GM12878 (cell line): ENCODE data around the gene E2F2. TPM values are rescaled to one million over a fixed set of nuclear protein-coding genes. Genes with fewer than 3 reads are reported as not detected.
A peak's percentile ranks its signal among the peaks of the same experiment; 100 is the strongest.

Source experiments
- ATF3 ChIP-seq: IDR thresholded peaks from 2 replicates; pipeline ENCODE4 v1.6.1; 2011; ENCODE audit warnings: low read depth, mild to moderate bottlenecking, low read length, moderate library complexity, borderline replicate concordance; ENCODE audit errors: extremely low read depth
- BRCA1 ChIP-seq: IDR thresholded peaks from 2 replicates; pipeline ENCODE4 v1.6.1; 2011; ENCODE audit warnings: low read depth, low read length, improper control_type of control experiment
- CBX5 ChIP-seq: sonication (generic); IDR thresholded peaks from 2 replicates; pipeline ENCODE4 v1.6.1; 2016; ENCODE audit warnings: low read depth, moderate library complexity, mild to moderate bottlenecking, inconsistent platforms
- CEBPZ ChIP-seq: fragments of 150-350 bp; IDR thresholded peaks from 2 replicates; pipeline ENCODE4 v1.6.1; 2016; ENCODE audit warnings: low read depth, low read length
- EGR1 ChIP-seq, 2 experiments: IDR thresholded peaks; 1 replicate in 1 of 2; 2 replicates in 1 of 2; pipeline ENCODE4 v1.6.1; 2011 to 2012; ENCODE audit warnings: low read depth in 2 of 2, low read length in 2 of 2, borderline replicate concordance in 1 of 2, mild to moderate bottlenecking in 1 of 2, moderate library complexity in 1 of 2
- ETV6 ChIP-seq, 2 experiments: fragments of 450-650 bp in 1 of 2; IDR thresholded peaks in 1 of 2; conservative IDR thresholded peaks in 1 of 2; 2 replicates each; pipeline ENCODE4 v1.6.1; 2014; ENCODE audit warnings: antibody characterized with exemption in 1 of 2, borderline replicate concordance in 1 of 2, low read depth in 1 of 2, mild to moderate bottlenecking in 1 of 2, moderate library complexity in 1 of 2
- FOS ChIP-seq: IDR thresholded peaks from 3 replicates; pipeline ENCODE4 v1.6.1; 2011; ENCODE audit warnings: borderline replicate concordance; ENCODE audit not compliant: insufficient read length; ENCODE audit errors: extremely low read depth
- HDAC2 ChIP-seq: fragments of 200-600 bp; sonication (generic); IDR thresholded peaks from 2 replicates; pipeline ENCODE4 v1.6.1; 2017
- HDGF ChIP-seq: fragments of 450-650 bp; IDR thresholded peaks from 2 replicates; pipeline ENCODE4 v1.6.1; 2016; ENCODE audit warnings: antibody characterized with exemption
- JUNB ChIP-seq: IDR thresholded peaks from 2 replicates; pipeline ENCODE4 v1.6.1; 2016; ENCODE audit warnings: antibody characterized with exemption, mild to moderate bottlenecking
- KDM1A ChIP-seq: fragments of 200-600 bp; sonication (generic); IDR thresholded peaks from 2 replicates; pipeline ENCODE4 v1.6.1; 2016; ENCODE audit warnings: borderline replicate concordance
- MEF2B ChIP-seq: fragments of 450-650 bp; IDR thresholded peaks from 2 replicates; pipeline ENCODE4 v1.6.1; 2018; ENCODE audit warnings: mild to moderate bottlenecking, moderate library complexity; ENCODE audit not compliant: partially characterized antibody, poor library complexity, severe bottlenecking
- MYB ChIP-seq: fragments of 150-350 bp; IDR thresholded peaks from 2 replicates; pipeline ENCODE4 v1.6.1; 2014; ENCODE audit warnings: mild to moderate bottlenecking, low read depth, low read length, borderline replicate concordance
- NFYA ChIP-seq: IDR thresholded peaks from 2 replicates; pipeline ENCODE4 v1.6.1; 2011; ENCODE audit warnings: low read depth, mild to moderate bottlenecking, low read length, improper control_type of control experiment, borderline replicate concordance
- PAX8 ChIP-seq: fragments of 450-650 bp; IDR thresholded peaks from 2 replicates; pipeline ENCODE4 v1.6.1; 2017; ENCODE audit warnings: mild to moderate bottlenecking, moderate library complexity
- POLR2A ChIP-seq: IDR thresholded peaks from 2 replicates; pipeline ENCODE4 v1.6.1; 2011; ENCODE audit warnings: low read depth, mild to moderate bottlenecking, low read length
- RAD21 ChIP-seq: IDR thresholded peaks from 2 replicates; pipeline ENCODE4 v1.6.1; 2011; ENCODE audit warnings: mild to moderate bottlenecking, low read depth, low read length, moderate library complexity; ENCODE audit not compliant: insufficient read depth
- RAD51 ChIP-seq: fragments of 450-650 bp; IDR thresholded peaks from 2 replicates; pipeline ENCODE4 v1.6.1; 2016; ENCODE audit warnings: moderate library complexity, mild to moderate bottlenecking, inconsistent platforms
- RB1 ChIP-seq: fragments of 450-650 bp; formaldehyde crosslinking; IDR thresholded peaks from 2 replicates; pipeline ENCODE4 v1.6.1; 2017; ENCODE audit warnings: mild to moderate bottlenecking, borderline replicate concordance
- SIN3A ChIP-seq: IDR thresholded peaks from 2 replicates; pipeline ENCODE4 v1.6.1; 2012; ENCODE audit warnings: low read depth, low read length, improper control_type of control experiment
- SPI1 ChIP-seq: IDR thresholded peaks from 2 replicates; pipeline ENCODE4 v1.6.1; 2011; ENCODE audit warnings: low read depth, mild to moderate bottlenecking, low read length, moderate library complexity, borderline replicate concordance; ENCODE audit not compliant: insufficient read depth
- SREBF1 ChIP-seq: IDR thresholded peaks from 2 replicates; pipeline ENCODE4 v1.6.1; 2012; ENCODE audit warnings: mild to moderate bottlenecking, low read length
- STAT1 ChIP-seq: fragments of 450-650 bp; conservative IDR thresholded peaks from 2 replicates; pipeline ENCODE4 v1.6.1; 2014; ENCODE audit warnings: antibody characterized with exemption, mild to moderate bottlenecking
- USF2 ChIP-seq: IDR thresholded peaks from 2 replicates; pipeline ENCODE4 v1.6.1; 2011; ENCODE audit warnings: low read depth, low read length, improper control_type of control experiment, borderline replicate concordance
- ZNF217 ChIP-seq: fragments of 450-650 bp; IDR thresholded peaks from 2 replicates; pipeline ENCODE4 v1.6.1; 2017; ENCODE audit warnings: antibody characterized with exemption, mild to moderate bottlenecking
- ZNF24 ChIP-seq: fragments of 450-650 bp; IDR thresholded peaks from 2 replicates; pipeline ENCODE4 v1.6.1; 2017; ENCODE audit warnings: antibody characterized with exemption, mild to moderate bottlenecking
- ZNF274 ChIP-seq: IDR thresholded peaks from one replicate; pipeline ENCODE4 v1.8.0; 2011; ENCODE audit not compliant: insufficient read length, insufficient read depth
- ZNF384 ChIP-seq: IDR thresholded peaks from 2 replicates; pipeline ENCODE4 v1.6.1; 2012; ENCODE audit warnings: low read depth, mild to moderate bottlenecking, low read length, improper control_type of control experiment, borderline replicate concordance
- polyA plus RNA-seq, 11 experiments: library from polyadenylated mRNA; depleted of rRNA in 4 of 11; unstranded in 6 of 11; stranded (reverse) in 5 of 11; fragments of >200 nt; fragmentation: Nextera tagmentation in 4 of 11; fragmentation: Illumina TruSeq in 1 of 11; extraction: Ambion mirVana in 4 of 11; extraction: Trizol in 1 of 11; gene quantifications; 1 replicate in 1 of 11; 2 replicates in 10 of 11; pipeline versions ENCODE4 v1.2.1 to v1.2.3, GENCODE V29; 2011 to 2016; ENCODE audit warnings: inconsistent platforms in 2 of 11, missing spikeins in 2 of 11, low read depth in 1 of 11
- total RNA-seq, 4 experiments: library from RNA; depleted of rRNA in 3 of 4; stranded (reverse); fragments of >200 nt in 3 of 4; fragmentation: Illumina TruSeq in 1 of 4; extraction: Trizol in 1 of 4; gene quantifications; 2 replicates each; pipeline versions ENCODE4 v1.2.1 to v1.2.3, GENCODE V29; 2013 to 2021

E2F2 gene
- total and polyA plus RNA-seq, 10 of the 15 experiments (the other 5 are each of a cell fraction or from before 2014, with no cell fraction given): 3.8 to 27.2 (median 14.6) TPM

GRCh38 chr1:23533246-23534023 is 2.4 kb upstream of the E2F2 start (continued):
- TF ChIP-seq ETV6 (conservative IDR thresholded peaks at IDR 0.05 in 1 of 2, IDR thresholded peaks at IDR 0.05 in 1 of 2; ENCODE audit: borderline replicate concordance in 1 of 2, low read depth in 1 of 2) (peak in 1 of 2 experiments; percentile 95; a peak in 2 of 4 replicates), POLR2A (no peak), CBX5 (no peak), PAX8 (no peak), SPI1 (no peak), FOS (no peak), CEBPZ (no peak), JUNB (peak; percentile 96), NFYA (no peak), USF2 (no peak), HDGF (no peak), HDAC2 (no peak), BRCA1 (no peak), RAD21 (no peak), ZNF217 (no peak), ZNF384 (no peak), SIN3A (no peak), MYB (no peak), RAD51 (no peak), MEF2B (no peak), KDM1A (no peak), ZNF24 (no peak), RB1 (no peak), STAT1 (no peak), SREBF1 (no peak), ATF3 (no peak), EGR1 (IDR thresholded peaks at IDR 0.05; ENCODE audit: borderline replicate concordance in 1 of 2, low read depth in 2 of 2, low read length in 2 of 2) (no peak), ZNF274 (no peak)
